Measurements from ENCODE around the gene PABPN1. TPM values are rescaled to one million over a fixed set of nuclear protein-coding genes. Genes with fewer than 3 reads are reported as not detected.

The PABPN1 gene
- total RNA-seq, 1 experiment from 2014 or later, result 126 TPM

GRCh38 chr14:23335623-23336022 lies 14.4 kb downstream of the PABPN1 start:
- Histone ChIP-seq H3K4me3 (ENCODE audit: low read length) (no peak overlapping the region), H3K9me3 (ENCODE audit: low read length) (peaks cover 11% of the 10 kb centered on the region; the same call in 1 of the 2 replicates), H3K27me3 (ENCODE audit: low read length) (0 out of 2 replicates have a peak, but pooled peaks cover 2% of the 10 kb centered on the region), H3K4me1 (ENCODE audit: low read length) (no peaks in the 10 kb centered on the region), H3K79me2 (ENCODE audit: low read length) (no peaks in the 10 kb centered on the region), H3K9me2 (replicated peaks; ENCODE audit: insufficient read depth, low read length) (no peaks in the 10 kb centered on the region), H3K4me2 (ENCODE audit: low read depth, low read length, poor library complexity, severe bottlenecking) (no peak overlapping the region), H4K20me1 (ENCODE audit: insufficient read depth, low read depth, low read length) (no peaks in the 10 kb centered on the region), H3K27ac (ENCODE audit: low read length) (no peak overlapping the region), H3K9ac (ENCODE audit: low read length) (no peak overlapping the region), H3K36me3 (ENCODE audit: insufficient read depth, low read length) (no peaks in the 10 kb centered on the region), H2AFZ (ENCODE audit: low read length) (no peak overlapping the region)
- no peak for DNase-seq

GRCh38 chr14:23339506-23340268 lies 18.4 kb downstream of the PABPN1 start:
- H3K79me2 ChIP-seq (ENCODE audit: low read length), result no peaks in the 10 kb centered on the region
- no peaks in the 10 kb centered on the region for H3K36me3 ChIP-seq (ENCODE audit: insufficient read depth, low read length)
- H3K27ac ChIP-seq (ENCODE audit: low read length), result no peak overlapping the region
- no peak overlapping the region for H3K4me3 ChIP-seq (ENCODE audit: low read length)
- no peaks in the 10 kb centered on the region for H4K20me1 ChIP-seq (ENCODE audit: insufficient read depth, low read depth, low read length)
- no peaks in the 10 kb centered on the region for H3K4me1 ChIP-seq (ENCODE audit: low read length)
- H2AFZ ChIP-seq (ENCODE audit: low read length), result no peak overlapping the region
- no peaks in the 10 kb centered on the region for H3K9me2 ChIP-seq (replicated peaks; ENCODE audit: insufficient read depth, low read length)
- peaks cover 12% of the 10 kb centered on the region; the same call in 1 of the 2 replicates for H3K9me3 ChIP-seq (ENCODE audit: low read length)
- DNase-seq, result no peak
- no peak overlapping the region for H3K4me2 ChIP-seq (ENCODE audit: low read depth, low read length, poor library complexity, severe bottlenecking)
- no peak overlapping the region for H3K9ac ChIP-seq (ENCODE audit: low read length)
- 0 out of 2 replicates have a peak, but pooled peaks cover 2% of the 10 kb centered on the region for H3K27me3 ChIP-seq (ENCODE audit: low read length)

- 0 out of 2 replicates have a peak, but pooled peaks cover 2% of the 10 kb centered on the region for H3K27me3 ChIP-seq (ENCODE audit: low read length)
- no peak for DNase-seq
- H3K9me2 ChIP-seq (replicated peaks; ENCODE audit: insufficient read depth, low read length), result no peaks in the 10 kb centered on the region
- no peak overlapping the region for H3K4me3 ChIP-seq (ENCODE audit: low read length)
- H3K79me2 ChIP-seq (ENCODE audit: low read length), result no peaks in the 10 kb centered on the region
- no peaks in the 10 kb centered on the region for H3K4me1 ChIP-seq (ENCODE audit: low read length)
- no peak overlapping the region for H3K4me2 ChIP-seq (ENCODE audit: low read depth, low read length, poor library complexity, severe bottlenecking)
- H2AFZ ChIP-seq (ENCODE audit: low read length), result no peak overlapping the region
- H3K27ac ChIP-seq (ENCODE audit: low read length), result no peak overlapping the region
- no peak overlapping the region for H3K9ac ChIP-seq (ENCODE audit: low read length)
- no peaks in the 10 kb centered on the region for H3K36me3 ChIP-seq (ENCODE audit: insufficient read depth, low read length)
- peaks cover 5% of the 10 kb centered on the region; the same call in 1 of the 2 replicates for H3K9me3 ChIP-seq (ENCODE audit: low read length)
- no peaks in the 10 kb centered on the region for H4K20me1 ChIP-seq (ENCODE audit: insufficient read depth, low read depth, low read length)
These were observed 23.2 kb downstream of the PABPN1 start for GRCh38 chr14:23344481-23344880.

- Histone ChIP-seq H3K9ac (ENCODE audit: low read length) (no peak overlapping the region), H3K9me2 (replicated peaks; ENCODE audit: insufficient read depth, low read length) (no peaks in the 10 kb centered on the region), H3K27ac (ENCODE audit: low read length) (no peak overlapping the region), H2AFZ (ENCODE audit: low read length) (no peak overlapping the region), H3K4me1 (ENCODE audit: low read length) (no peaks in the 10 kb centered on the region), H3K27me3 (ENCODE audit: low read length) (no peaks in the 10 kb centered on the region), H3K4me3 (ENCODE audit: low read length) (no peak overlapping the region), H3K79me2 (ENCODE audit: low read length) (no peaks in the 10 kb centered on the region), H3K36me3 (ENCODE audit: insufficient read depth, low read length) (no peaks in the 10 kb centered on the region), H3K4me2 (ENCODE audit: low read depth, low read length, poor library complexity, severe bottlenecking) (no peak overlapping the region), H3K9me3 (ENCODE audit: low read length) (no peaks in the 10 kb centered on the region), H4K20me1 (ENCODE audit: insufficient read depth, low read depth, low read length) (no peaks in the 10 kb centered on the region)
- no peak for DNase-seq
These were observed 24.9 kb downstream of the PABPN1 start for GRCh38 chr14:23345987-23346692.

GRCh38 chr14:23346693-23347405 lies 25.6 kb downstream of the PABPN1 start:
- Histone ChIP-seq H3K9me3 (ENCODE audit: low read length) (no peaks in the 10 kb centered on the region), H3K27ac (ENCODE audit: low read length) (no peak overlapping the region), H4K20me1 (ENCODE audit: insufficient read depth, low read depth, low read length) (no peaks in the 10 kb centered on the region), H3K9me2 (replicated peaks; ENCODE audit: insufficient read depth, low read length) (no peaks in the 10 kb centered on the region), H2AFZ (ENCODE audit: low read length) (no peak overlapping the region), H3K4me2 (ENCODE audit: low read depth, low read length, poor library complexity, severe bottlenecking) (no peak overlapping the region), H3K9ac (ENCODE audit: low read length) (no peak overlapping the region), H3K4me1 (ENCODE audit: low read length) (no peaks in the 10 kb centered on the region), H3K27me3 (ENCODE audit: low read length) (no peaks in the 10 kb centered on the region), H3K4me3 (ENCODE audit: low read length) (no peak overlapping the region), H3K36me3 (ENCODE audit: insufficient read depth, low read length) (no peaks in the 10 kb centered on the region), H3K79me2 (ENCODE audit: low read length) (no peaks in the 10 kb centered on the region)
- DNase-seq, result no peak

- Histone ChIP-seq H3K4me2 (ENCODE audit: low read depth, low read length, poor library complexity, severe bottlenecking) (no peak overlapping the region), H3K9ac (ENCODE audit: low read length) (no peak overlapping the region), H3K4me3 (ENCODE audit: low read length) (no peak overlapping the region), H3K4me1 (ENCODE audit: low read length) (no peaks in the 10 kb centered on the region), H4K20me1 (ENCODE audit: insufficient read depth, low read depth, low read length) (no peaks in the 10 kb centered on the region), H3K27me3 (ENCODE audit: low read length) (no peaks in the 10 kb centered on the region), H3K36me3 (ENCODE audit: insufficient read depth, low read length) (no peaks in the 10 kb centered on the region), H3K9me3 (ENCODE audit: low read length) (no peaks in the 10 kb centered on the region), H3K9me2 (replicated peaks; ENCODE audit: insufficient read depth, low read length) (no peaks in the 10 kb centered on the region), H2AFZ (ENCODE audit: low read length) (no peak overlapping the region), H3K27ac (ENCODE audit: low read length) (no peak overlapping the region), H3K79me2 (ENCODE audit: low read length) (no peaks in the 10 kb centered on the region)
- DNase-seq, result no peak
These were observed 26.4 kb downstream of the PABPN1 start for GRCh38 chr14:23347406-23348296.

- Histone ChIP-seq H3K27ac (ENCODE audit: low read length) (no peak overlapping the region), H3K4me1 (ENCODE audit: low read length) (no peaks in the 10 kb centered on the region), H4K20me1 (ENCODE audit: insufficient read depth, low read depth, low read length) (no peaks in the 10 kb centered on the region), H3K36me3 (ENCODE audit: insufficient read depth, low read length) (no peaks in the 10 kb centered on the region), H3K9me3 (ENCODE audit: low read length) (no peaks in the 10 kb centered on the region), H3K9ac (ENCODE audit: low read length) (no peak overlapping the region), H3K4me2 (ENCODE audit: low read depth, low read length, poor library complexity, severe bottlenecking) (no peak overlapping the region), H3K79me2 (ENCODE audit: low read length) (no peaks in the 10 kb centered on the region), H2AFZ (ENCODE audit: low read length) (no peak overlapping the region), H3K4me3 (ENCODE audit: low read length) (no peak overlapping the region), H3K9me2 (replicated peaks; ENCODE audit: insufficient read depth, low read length) (no peaks in the 10 kb centered on the region), H3K27me3 (ENCODE audit: low read length) (no peaks in the 10 kb centered on the region)
- no peak for DNase-seq
These were observed 27.0 kb downstream of the PABPN1 start for GRCh38 chr14:23348297-23348655.
